T-helper 1 cell treated with Interleukin-12 subunit alpha and Interleukin-12 subunit beta and Interleukin-4 antibody, amounts not matched to agents 30 μg/mL and 1 μg/mL, for 36 hours (primary cell): Measurements from ENCODE around the gene FAM222A.

Experiments used
- H3K27ac Mint-ChIP-seq: one replicate; pipeline ENCODE4 v1.8.0; 2021; ENCODE audit warnings: mild to moderate bottlenecking, mixed read lengths
- H3K27me3 Mint-ChIP-seq: one replicate; pipeline ENCODE4 v1.8.0; 2021; ENCODE audit warnings: low read depth, mixed read lengths
- H3K36me3 Mint-ChIP-seq: one replicate; pipeline ENCODE4 v1.8.0; 2021; ENCODE audit warnings: low read depth, mixed read lengths
- H3K4me1 Mint-ChIP-seq: one replicate; pipeline ENCODE4 v1.8.0; 2021; ENCODE audit warnings: low read depth, mixed read lengths
- H3K4me3 Mint-ChIP-seq: one replicate; pipeline ENCODE4 v1.8.0; 2021; ENCODE audit warnings: mild to moderate bottlenecking, moderate library complexity, mixed read lengths
- H3K9me3 Mint-ChIP-seq: one replicate; pipeline ENCODE4 v1.8.0; 2021; ENCODE audit warnings: mixed read lengths

FAM222A gene

GRCh38 chr12:109741286-109741969 is 27.8 kb downstream of the FAM222A start:
- no peak overlapping the region for H3K27ac Mint-ChIP-seq
- peaks cover 6% of the 10 kb centered on the region for H3K27me3 Mint-ChIP-seq
- H3K4me3 Mint-ChIP-seq = no peak overlapping the region
- H3K9me3 Mint-ChIP-seq = no peaks in the 10 kb centered on the region
- no peaks in the 10 kb centered on the region for H3K36me3 Mint-ChIP-seq
- no peaks in the 10 kb centered on the region for H3K4me1 Mint-ChIP-seq

GRCh38 chr12:109741970-109742703 is 28.5 kb downstream of the FAM222A start:
- Mint-ChIP-seq H3K9me3 (no peaks in the 10 kb centered on the region), H3K36me3 (no peaks in the 10 kb centered on the region), H3K4me1 (no peaks in the 10 kb centered on the region), H3K27ac (no peak overlapping the region), H3K27me3 (peaks cover 6% of the 10 kb centered on the region), H3K4me3 (no peak overlapping the region)

- Mint-ChIP-seq H3K4me3 (no peak overlapping the region), H3K36me3 (no peaks in the 10 kb centered on the region), H3K9me3 (no peaks in the 10 kb centered on the region), H3K4me1 (no peaks in the 10 kb centered on the region), H3K27me3 (peaks cover 7% of the 10 kb centered on the region), H3K27ac (no peak overlapping the region)
Observed at GRCh38 chr12:109743076-109743910, 29.7 kb downstream of the FAM222A start.

- Mint-ChIP-seq H3K9me3 (no peaks in the 10 kb centered on the region), H3K36me3 (no peaks in the 10 kb centered on the region)
Observed at GRCh38 chr12:109744026-109744425, 30.4 kb downstream of the FAM222A start.

GRCh38 chr12:109744986-109745942 is 31.6 kb downstream of the FAM222A start:
- H3K27me3 Mint-ChIP-seq = peaks cover 16% of the 10 kb centered on the region
- H3K36me3 Mint-ChIP-seq = no peaks in the 10 kb centered on the region
- no peaks in the 10 kb centered on the region for H3K9me3 Mint-ChIP-seq
- no peak overlapping the region for H3K27ac Mint-ChIP-seq
- no peak overlapping the region for H3K4me3 Mint-ChIP-seq
- no peaks in the 10 kb centered on the region for H3K4me1 Mint-ChIP-seq

More at GRCh38 chr12:109744026-109744425, 30.4 kb downstream of the FAM222A start:
- H3K4me1 Mint-ChIP-seq = no peaks in the 10 kb centered on the region
- no peak overlapping the region for H3K27ac Mint-ChIP-seq
- peaks cover 10% of the 10 kb centered on the region for H3K27me3 Mint-ChIP-seq
- no peak overlapping the region for H3K4me3 Mint-ChIP-seq

GRCh38 chr12:109752117-109753053 is 38.8 kb downstream of the FAM222A start:
- no peaks in the 10 kb centered on the region for H3K4me1 Mint-ChIP-seq
- H3K4me3 Mint-ChIP-seq = no peak overlapping the region
- H3K27ac Mint-ChIP-seq = no peak overlapping the region
- H3K9me3 Mint-ChIP-seq = peaks cover 13% of the 10 kb centered on the region
- no peaks in the 10 kb centered on the region for H3K36me3 Mint-ChIP-seq
- H3K27me3 Mint-ChIP-seq = peaks cover 20% of the 10 kb centered on the region

- H3K4me1 Mint-ChIP-seq = no peaks in the 10 kb centered on the region
- no peaks in the 10 kb centered on the region for H3K36me3 Mint-ChIP-seq
- peaks cover 20% of the 10 kb centered on the region for H3K27me3 Mint-ChIP-seq
- H3K9me3 Mint-ChIP-seq = peaks cover 14% of the 10 kb centered on the region
- no peak overlapping the region for H3K4me3 Mint-ChIP-seq
- H3K27ac Mint-ChIP-seq = no peak overlapping the region
Observed at GRCh38 chr12:109753054-109753401, 39.4 kb downstream of the FAM222A start.

GRCh38 chr12:109753959-109754358 is 40.3 kb downstream of the FAM222A start:
- Mint-ChIP-seq H3K27me3 (peaks cover 15% of the 10 kb centered on the region), H3K9me3 (peaks cover 14% of the 10 kb centered on the region), H3K4me3 (no peak overlapping the region), H3K27ac (no peak overlapping the region), H3K36me3 (no peaks in the 10 kb centered on the region), H3K4me1 (no peaks in the 10 kb centered on the region)

GRCh38 chr12:109756457-109756856 is 42.8 kb downstream of the FAM222A start:
- Mint-ChIP-seq H3K4me3 (no peak overlapping the region), H3K4me1 (no peaks in the 10 kb centered on the region), H3K27me3 (no peaks in the 10 kb centered on the region), H3K27ac (no peak overlapping the region), H3K9me3 (peaks cover 14% of the 10 kb centered on the region), H3K36me3 (no peaks in the 10 kb centered on the region)

GRCh38 chr12:109757671-109758265 is 44.1 kb downstream of the FAM222A start:
- no peaks in the 10 kb centered on the region for H3K27me3 Mint-ChIP-seq
- H3K27ac Mint-ChIP-seq = no peak overlapping the region
- H3K36me3 Mint-ChIP-seq = no peaks in the 10 kb centered on the region
- H3K9me3 Mint-ChIP-seq = peaks cover 14% of the 10 kb centered on the region
- H3K4me1 Mint-ChIP-seq = no peaks in the 10 kb centered on the region
- no peak overlapping the region for H3K4me3 Mint-ChIP-seq

GRCh38 chr12:109758426-109759420 is 45.1 kb downstream of the FAM222A start:
- peaks cover 2% of the 10 kb centered on the region for H3K4me1 Mint-ChIP-seq
- H3K9me3 Mint-ChIP-seq = peaks cover 18% of the 10 kb centered on the region
- H3K4me3 Mint-ChIP-seq = no peak overlapping the region
- H3K27me3 Mint-ChIP-seq = no peaks in the 10 kb centered on the region
- no peak overlapping the region for H3K27ac Mint-ChIP-seq
- no peaks in the 10 kb centered on the region for H3K36me3 Mint-ChIP-seq

- H3K27me3 Mint-ChIP-seq = no peaks in the 10 kb centered on the region
- no peaks in the 10 kb centered on the region for H3K36me3 Mint-ChIP-seq
- peaks cover 18% of the 10 kb centered on the region for H3K9me3 Mint-ChIP-seq
- no peak overlapping the region for H3K4me3 Mint-ChIP-seq
- H3K27ac Mint-ChIP-seq = no peak overlapping the region
- H3K4me1 Mint-ChIP-seq = peaks cover 2% of the 10 kb centered on the region
Observed at GRCh38 chr12:109759595-109759994, 46.0 kb downstream of the FAM222A start.
